Prostate gland (tissue), 2 donors: ENCODE measurements around the gene BTG2. TPM values are rescaled to one million over a fixed set of nuclear protein-coding genes. Genes with fewer than 3 reads are reported as not detected.
A peak's percentile ranks its signal among the peaks of the same experiment; 100 is the strongest.
"Not testable (repeated sequence)": the region's sequence is repeated elsewhere in the genome, so short reads cannot be mapped to it uniquely, and the experiment has no call there.

Experiments used
- DNase-seq: peaks from one replicate; pipeline ENCODE4 v3.0.0-alpha.2; 2019; ENCODE audit warnings: low spot score
- H3K27ac ChIP-seq, 2 donors: fragments of 200-600 bp; sonication (generic); 2 replicates each; pipeline ENCODE4 v1.5.1; 2017 to 2019
- H3K27me3 ChIP-seq: fragments of 200-600 bp; sonication (generic); replicated peaks from 2 replicates; pipeline ENCODE4 v1.5.1; 2019; ENCODE audit not compliant: insufficient read depth
- H3K36me3 ChIP-seq, 2 donors: fragments of 200-600 bp; sonication (generic); 1 replicate in 1 of 2; 2 replicates in 1 of 2; pipeline versions ENCODE4 v1.5.1 to v1.8.1; 2017 to 2019
- H3K4me1 ChIP-seq: fragments of 200-600 bp; sonication (generic); replicated peaks from 2 replicates; pipeline ENCODE4 v1.5.1; 2019
- H3K4me3 ChIP-seq, 2 donors: fragments of 200-600 bp; sonication (generic); 2 replicates each; pipeline ENCODE4 v1.5.1; 2017 to 2019
- H3K9me3 ChIP-seq: fragments of 200-600 bp; sonication (generic); 2 replicates; pipeline ENCODE4 v1.5.1; 2017
- POLR2A ChIP-seq: fragments of 450-650 bp; IDR thresholded peaks from one replicate; pipeline ENCODE4 v1.6.1; 2016; ENCODE audit warnings: antibody characterized with exemption, mild to moderate bottlenecking
- POLR2AphosphoS5 ChIP-seq: sonication (generic); formaldehyde crosslinking; IDR thresholded peaks from one replicate; pipeline ENCODE4 v1.6.1; 2017; ENCODE audit warnings: antibody characterized with exemption
- WGBS: methylation state at CpG from one replicate; pipeline ENCODE4 v1.1.5; 2018; 5-methylcytosine and 5-hydroxymethylcytosine counted together
- intact Hi-C: fragments of 100-400 bp; cut with DNase I; formaldehyde crosslinking; loops from one replicate; pipeline ENCODE4 v1.14.2; 2022
- total RNA-seq, 2 donors: library from RNA; depleted of rRNA; stranded (reverse); fragments of >200 nt; gene quantifications; one replicate each; pipeline ENCODE4 v1.1.0, GENCODE V29; 2016
- TF ChIP-seq, protein P1 (sequence below), 4 experiments: fragments of 200-600 bp in 2 of 4; fragments of 450-650 bp in 2 of 4; sonication (generic) in 2 of 4; IDR thresholded peaks; 1 replicate in 3 of 4; 2 replicates in 1 of 4; pipeline ENCODE4 v1.5.1; 2016 to 2019; ENCODE audit warnings: antibody characterized with exemption in 4 of 4, mild to moderate bottlenecking in 2 of 4, moderate library complexity in 2 of 4

Gene BTG2
- total RNA-seq, 2 donors from 2014 or later: 91.0 to 131 TPM

DNA sequence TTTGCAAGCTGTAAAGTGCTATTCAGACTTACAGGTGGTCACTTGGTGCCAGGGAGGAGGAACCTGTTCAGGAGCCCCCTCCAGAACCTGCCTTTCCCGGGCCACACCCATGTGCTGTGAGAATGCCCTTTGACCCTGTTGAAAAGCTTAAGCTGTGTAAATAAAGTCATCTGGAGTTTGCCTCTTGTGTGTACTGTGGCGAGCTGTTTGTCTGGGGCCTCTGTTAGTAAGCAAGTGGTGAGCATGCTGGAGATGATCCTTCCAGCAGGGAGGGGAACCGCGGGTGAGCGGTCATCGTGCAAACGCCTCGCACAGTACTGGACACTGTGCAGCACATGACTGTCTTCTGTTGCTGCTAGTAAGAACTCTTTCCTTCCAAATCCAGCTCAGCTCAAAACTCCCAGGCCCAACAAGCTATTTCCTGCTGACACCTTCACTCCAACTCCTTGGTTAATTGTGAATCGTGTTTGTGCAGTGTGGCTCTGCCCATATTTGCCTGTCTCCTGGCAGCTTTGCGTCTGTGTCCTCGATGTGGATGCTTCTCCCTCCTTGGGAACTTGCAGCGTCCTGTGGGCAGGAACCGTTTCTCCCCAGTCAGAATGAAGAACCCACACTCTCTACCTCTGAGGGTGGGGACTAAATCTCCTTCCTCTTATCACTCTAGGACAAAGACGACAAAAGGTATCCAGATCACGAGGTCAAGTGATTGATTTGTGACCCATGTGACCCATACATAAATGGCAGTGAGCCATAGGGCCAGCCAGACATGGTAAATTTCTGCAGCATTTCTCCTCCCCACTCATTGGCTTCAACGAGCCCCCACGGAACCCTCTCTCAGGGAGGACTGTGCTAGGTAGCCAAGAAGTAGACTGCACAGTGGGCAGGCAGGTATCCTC lies 13.9 kb upstream of the BTG2 start:
- H3K27me3 ChIP-seq: no peaks in the 10 kb centered on the region
- no peak for DNase-seq
- H3K36me3 ChIP-seq: no peaks in the 10 kb centered on the region
- 73% methylated on average over 17 of the region's 17 CpGs for WGBS
- TF ChIP-seq POLR2A: peak; percentile 18
- TF ChIP-seq, protein P1, sequence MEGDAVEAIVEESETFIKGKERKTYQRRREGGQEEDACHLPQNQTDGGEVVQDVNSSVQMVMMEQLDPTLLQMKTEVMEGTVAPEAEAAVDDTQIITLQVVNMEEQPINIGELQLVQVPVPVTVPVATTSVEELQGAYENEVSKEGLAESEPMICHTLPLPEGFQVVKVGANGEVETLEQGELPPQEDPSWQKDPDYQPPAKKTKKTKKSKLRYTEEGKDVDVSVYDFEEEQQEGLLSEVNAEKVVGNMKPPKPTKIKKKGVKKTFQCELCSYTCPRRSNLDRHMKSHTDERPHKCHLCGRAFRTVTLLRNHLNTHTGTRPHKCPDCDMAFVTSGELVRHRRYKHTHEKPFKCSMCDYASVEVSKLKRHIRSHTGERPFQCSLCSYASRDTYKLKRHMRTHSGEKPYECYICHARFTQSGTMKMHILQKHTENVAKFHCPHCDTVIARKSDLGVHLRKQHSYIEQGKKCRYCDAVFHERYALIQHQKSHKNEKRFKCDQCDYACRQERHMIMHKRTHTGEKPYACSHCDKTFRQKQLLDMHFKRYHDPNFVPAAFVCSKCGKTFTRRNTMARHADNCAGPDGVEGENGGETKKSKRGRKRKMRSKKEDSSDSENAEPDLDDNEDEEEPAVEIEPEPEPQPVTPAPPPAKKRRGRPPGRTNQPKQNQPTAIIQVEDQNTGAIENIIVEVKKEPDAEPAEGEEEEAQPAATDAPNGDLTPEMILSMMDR (IDR thresholded peaks at IDR 0.05): no peak
- TF ChIP-seq POLR2AphosphoS5: no peak
- no peak overlapping the region for H3K4me3 ChIP-seq
- no peaks in the 10 kb centered on the region for H3K9me3 ChIP-seq
- intact Hi-C loops: no loop called here
- peak overlapping the region; percentile 87 to 91 for H3K27ac ChIP-seq
- peaks cover 10% of the 10 kb centered on the region for H3K4me1 ChIP-seq

DNA sequence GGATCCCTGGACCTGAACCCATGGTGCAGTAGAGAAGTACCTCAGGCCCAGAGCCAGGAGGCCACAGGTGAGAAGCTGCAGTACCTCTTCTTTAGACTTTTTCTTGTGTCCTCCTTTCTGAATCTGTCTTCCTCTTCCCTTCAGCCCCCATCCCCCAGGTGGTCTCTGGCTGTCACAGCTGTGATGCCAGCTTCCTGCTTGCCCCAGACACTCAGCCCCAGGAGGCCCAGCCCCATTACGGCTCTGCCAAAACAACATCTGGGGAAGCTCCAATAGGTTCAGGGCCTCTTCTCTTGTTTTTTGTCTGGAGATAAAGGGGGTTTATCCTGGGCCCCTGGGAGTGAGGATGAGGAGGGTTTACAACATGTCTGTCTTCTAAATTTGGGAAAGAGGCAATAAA lies 9.5 kb upstream of the BTG2 start:
- 86% methylated on average over 1 of the region's 1 CpG for WGBS
- Histone ChIP-seq H3K27ac (no peak overlapping the region), H3K4me3 (no peak overlapping the region), H3K36me3 (no peaks in the 10 kb centered on the region), H3K27me3 (no peaks in the 10 kb centered on the region), H3K4me1 (no peaks in the 10 kb centered on the region), H3K9me3 (no peaks in the 10 kb centered on the region)
- TF ChIP-seq POLR2AphosphoS5: no peak
- TF ChIP-seq POLR2A: no peak
- TF ChIP-seq, protein P1 (IDR thresholded peaks at IDR 0.05): no peak
- DNase-seq: no peak
- intact Hi-C loops: no loop called here

DNA sequence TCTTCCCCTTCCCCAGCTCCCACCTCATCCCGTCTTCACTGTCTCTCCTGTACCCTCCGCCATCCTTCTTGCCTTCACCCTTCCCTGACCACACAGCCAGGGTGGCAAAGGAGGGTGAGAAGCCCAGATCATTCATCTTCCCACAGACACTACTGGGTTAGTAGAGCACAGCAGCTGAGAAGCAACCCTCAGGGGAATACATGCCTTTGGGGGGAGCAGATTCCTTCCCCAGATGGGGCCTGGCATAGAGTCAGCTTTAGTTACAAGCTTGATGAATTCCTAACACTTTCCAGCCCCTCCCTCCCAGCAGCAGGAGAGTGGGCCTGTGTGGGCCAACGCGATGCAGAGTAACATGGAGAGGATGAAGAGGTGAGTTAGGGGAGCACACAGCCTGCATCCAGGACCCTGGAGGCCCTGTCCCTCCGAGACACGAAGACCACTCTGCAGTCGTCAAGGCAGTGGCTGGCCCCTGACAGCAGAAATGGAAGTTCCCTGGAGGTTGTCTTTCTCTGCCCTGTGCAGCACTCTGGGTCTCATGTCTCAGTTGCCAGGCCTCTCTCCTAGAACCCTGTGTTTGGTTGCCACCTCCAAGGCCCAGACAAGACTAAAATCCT lies 8.8 kb upstream of the BTG2 start:
- Histone ChIP-seq H3K4me1 (no peaks in the 10 kb centered on the region), H3K36me3 (no peaks in the 10 kb centered on the region), H3K4me3 (no peak overlapping the region), H3K27me3 (no peaks in the 10 kb centered on the region), H3K27ac (no peak overlapping the region), H3K9me3 (no peaks in the 10 kb centered on the region)
- TF ChIP-seq, protein P1 (IDR thresholded peaks at IDR 0.05): no peak
- TF ChIP-seq POLR2AphosphoS5 (no peak), POLR2A (no peak)
- intact Hi-C loops: no loop called here
- no peak for DNase-seq
- 78% methylated on average over 7 of the region's 7 CpGs for WGBS

DNA sequence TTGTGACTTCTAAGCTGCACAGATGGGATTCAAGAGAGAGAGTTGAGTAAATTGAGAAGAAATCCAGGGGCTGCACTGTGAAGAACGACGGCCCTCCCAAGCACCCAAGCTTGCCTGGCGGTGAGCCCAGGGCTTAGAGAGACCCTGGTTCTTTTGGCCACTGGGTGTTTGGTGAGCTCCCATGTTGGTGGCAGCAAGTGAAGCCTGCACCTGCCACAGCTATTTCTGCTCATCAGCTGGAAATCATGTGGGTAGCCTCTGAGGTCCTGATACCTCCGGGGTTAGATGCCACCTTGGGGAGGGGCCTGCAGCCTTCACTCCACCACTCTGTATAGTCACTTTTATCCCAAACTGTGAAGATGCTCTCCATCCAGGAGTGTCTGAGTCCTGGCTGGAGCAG lies 6.2 kb upstream of the BTG2 start:
- Histone ChIP-seq H3K36me3 (no peaks in the 10 kb centered on the region), H3K4me1 (no peaks in the 10 kb centered on the region), H3K27ac (no peak overlapping the region), H3K4me3 (no peak overlapping the region), H3K27me3 (no peaks in the 10 kb centered on the region), H3K9me3 (no peaks in the 10 kb centered on the region)
- TF ChIP-seq, protein P1 (IDR thresholded peaks at IDR 0.05): no peak
- TF ChIP-seq POLR2A (no peak), POLR2AphosphoS5 (no peak)
- DNase-seq: no peak
- WGBS: 81% methylated on average over 4 of the region's 4 CpGs
- intact Hi-C loops: no loop called here

DNA sequence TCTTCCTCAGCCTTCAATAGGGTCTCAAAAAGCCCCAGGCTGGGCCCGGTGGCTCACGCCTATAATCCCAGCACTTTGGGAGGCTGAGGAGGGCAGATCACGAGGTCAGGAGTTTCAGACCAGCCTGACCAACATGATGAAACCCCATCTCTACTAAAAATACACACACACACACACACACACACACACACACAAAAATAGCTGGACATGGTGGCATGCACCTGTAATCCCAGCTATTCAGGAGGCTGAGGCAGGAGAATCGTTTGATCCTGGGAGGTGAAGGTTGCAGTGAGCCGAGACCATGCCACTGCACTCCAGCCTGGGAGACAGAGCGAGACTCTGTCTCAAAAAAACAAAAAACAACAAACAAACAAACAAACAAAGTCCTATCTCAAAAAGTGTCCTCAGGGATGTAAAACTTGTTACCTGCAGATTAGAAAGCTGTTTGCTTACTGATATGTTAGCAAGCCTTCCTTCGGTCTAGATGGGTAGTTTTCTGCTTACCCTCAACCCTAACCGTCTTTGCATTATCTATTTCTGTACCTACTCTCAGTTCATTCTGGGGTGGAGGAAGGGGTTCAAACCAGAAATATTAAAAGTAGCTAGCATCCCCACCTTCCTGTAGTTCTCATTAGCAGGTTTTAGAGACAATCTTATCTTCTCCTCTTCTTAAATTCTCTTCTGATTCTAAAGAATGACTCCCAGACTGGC lies 5.4 kb upstream of the BTG2 start:
- H3K27me3 ChIP-seq, DNase-seq, H3K4me3 ChIP-seq, H3K9me3 ChIP-seq, intact Hi-C loops, H3K4me1 ChIP-seq, H3K36me3 ChIP-seq, H3K27ac ChIP-seq: not testable (repeated sequence)
- 93% methylated on average over 8 of the region's 8 CpGs for WGBS
